BLaER1 (cell line): ENCODE data around the gene UBFD1.
"Not testable (repeated sequence)": the region's sequence is repeated elsewhere in the genome, so short reads cannot be mapped to it uniquely, and the experiment has no call there.

Experiments
- H3K27ac ChIP-seq: shearing (Covaris generic); formaldehyde crosslinking; 2 replicates; pipeline ENCODE4 v1.8.1; 2022
- H3K27me3 ChIP-seq: shearing (Covaris generic); formaldehyde crosslinking; 2 replicates; pipeline ENCODE4 v1.8.1; 2022
- H3K36me3 ChIP-seq: shearing (Covaris generic); formaldehyde crosslinking; 2 replicates; pipeline ENCODE4 v1.8.1; 2022
- H3K4me1 ChIP-seq: shearing (Covaris generic); formaldehyde crosslinking; 2 replicates; pipeline ENCODE4 v1.8.1; 2022
- H3K4me2 ChIP-seq: shearing (Covaris generic); formaldehyde crosslinking; 2 replicates; pipeline ENCODE4 v1.8.1; 2022
- H3K4me3 ChIP-seq: shearing (Covaris generic); formaldehyde crosslinking; 2 replicates; pipeline ENCODE4 v1.8.1; 2022
- H3K9ac ChIP-seq: shearing (Covaris generic); formaldehyde crosslinking; 2 replicates; pipeline ENCODE4 v1.8.1; 2022
- H3K9me3 ChIP-seq: shearing (Covaris generic); formaldehyde crosslinking; 2 replicates; pipeline ENCODE4 v1.8.1; 2022
- H4K20me1 ChIP-seq: shearing (Covaris generic); formaldehyde crosslinking; 2 replicates; pipeline ENCODE4 v1.8.1; 2022
- Cebpa-rat ChIP-seq: shearing (Covaris generic); IDR thresholded peaks from 2 replicates; pipeline ENCODE4 v1.8.1; 2022

UBFD1 gene

DNA sequence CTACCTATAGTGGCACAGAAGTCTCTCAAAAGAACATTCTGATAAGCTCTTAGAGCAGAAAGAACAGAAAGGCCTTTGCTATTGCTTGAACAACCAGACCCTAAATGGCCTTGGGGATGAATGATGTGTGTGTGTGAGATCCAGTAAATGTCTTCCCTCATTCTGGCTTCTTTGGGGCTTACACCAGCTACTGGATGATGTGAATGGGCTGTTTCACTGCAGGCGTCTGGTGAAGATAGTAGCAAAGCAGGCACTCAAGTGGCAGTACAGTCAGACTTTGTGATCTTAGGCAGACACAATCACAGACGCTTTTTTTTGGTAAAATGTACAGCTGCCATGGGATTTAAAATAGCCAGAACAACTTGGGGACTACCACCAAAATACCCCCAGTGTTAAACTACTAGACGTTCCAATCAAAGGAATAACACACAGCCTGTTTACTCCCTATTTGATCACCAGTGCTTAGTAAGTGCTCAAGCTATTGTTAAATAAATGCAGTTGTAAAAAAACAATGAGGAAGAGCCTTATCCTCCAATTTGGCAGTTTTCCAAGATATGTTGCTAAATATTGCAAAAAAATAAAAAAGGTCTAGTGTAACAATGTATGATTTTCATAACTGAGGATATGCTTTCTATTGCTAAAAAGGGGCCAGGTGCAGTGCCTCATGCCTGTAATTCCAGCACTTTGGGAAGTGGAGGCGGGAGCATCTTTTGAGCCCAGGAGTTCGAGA is 20.7 kb downstream of the UBFD1 start:
- Histone ChIP-seq H3K27ac (no peak overlapping the region), H3K9me3 (no peaks in the 10 kb centered on the region), H4K20me1 (peaks cover 36% of the 10 kb centered on the region), H3K4me2 (no peak overlapping the region), H3K27me3 (no peaks in the 10 kb centered on the region), H3K36me3 (peaks cover 92% of the 10 kb centered on the region), H3K9ac (no peak overlapping the region), H3K4me1 (no peaks in the 10 kb centered on the region), H3K4me3 (no peak overlapping the region)
- no peak for TF ChIP-seq Cebpa-rat

- no peaks in the 10 kb centered on the region for H3K4me1 ChIP-seq
- TF ChIP-seq Cebpa-rat, result no peak
- H4K20me1 ChIP-seq, result peaks cover 28% of the 10 kb centered on the region
- H3K36me3 ChIP-seq, result peaks cover 87% of the 10 kb centered on the region
- H3K4me2 ChIP-seq, result no peak overlapping the region
- no peaks in the 10 kb centered on the region for H3K9me3 ChIP-seq
- H3K27me3 ChIP-seq, result no peaks in the 10 kb centered on the region
- no peak overlapping the region for H3K9ac ChIP-seq
- H3K4me3 ChIP-seq, result no peak overlapping the region
- no peak overlapping the region for H3K27ac ChIP-seq
These were observed 21.8 kb downstream of the UBFD1 start for GRCh38 chr16:23579371-23579770.

DNA sequence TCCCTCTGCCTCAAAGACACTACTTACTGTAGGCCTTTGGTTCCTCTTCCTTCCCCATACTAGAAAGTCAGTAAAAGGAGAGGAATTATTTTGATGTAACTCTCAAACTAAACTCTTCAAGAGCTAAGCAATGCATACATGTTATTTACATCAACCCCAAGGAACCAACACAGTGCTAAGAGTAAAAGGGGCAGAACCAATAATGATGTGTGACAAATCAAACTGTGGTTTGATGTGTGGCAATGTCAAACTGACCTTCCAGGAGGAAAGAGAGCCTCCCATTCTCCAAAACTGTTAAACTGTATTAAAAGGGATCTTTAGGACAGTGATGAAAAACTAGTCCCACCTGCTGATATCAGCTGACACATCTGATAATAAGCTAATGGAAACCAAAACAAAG is 22.9 kb downstream of the UBFD1 start:
- no peak for TF ChIP-seq Cebpa-rat
- Histone ChIP-seq H3K9ac (no peak overlapping the region), H3K9me3 (no peaks in the 10 kb centered on the region), H3K27ac (no peak overlapping the region), H4K20me1 (peaks cover 38% of the 10 kb centered on the region), H3K36me3 (peaks cover 87% of the 10 kb centered on the region), H3K27me3 (no peaks in the 10 kb centered on the region), H3K4me3 (no peak overlapping the region), H3K4me2 (no peak overlapping the region), H3K4me1 (no peaks in the 10 kb centered on the region)

- H4K20me1 ChIP-seq, result peaks cover 52% of the 10 kb centered on the region
- no peak for TF ChIP-seq Cebpa-rat
- H3K36me3 ChIP-seq, result peaks cover 89% of the 10 kb centered on the region
- H3K4me3 ChIP-seq, result no peak overlapping the region
- H3K27ac ChIP-seq, result no peak overlapping the region
- no peaks in the 10 kb centered on the region for H3K27me3 ChIP-seq
- H3K4me2 ChIP-seq, result no peak overlapping the region
- no peaks in the 10 kb centered on the region for H3K9me3 ChIP-seq
- no peak overlapping the region for H3K9ac ChIP-seq
- H3K4me1 ChIP-seq, result no peaks in the 10 kb centered on the region
These were observed 24.2 kb downstream of the UBFD1 start for GRCh38 chr16:23581764-23582163.

GRCh38 chr16:23583271-23583670 is 25.7 kb downstream of the UBFD1 start:
- Histone ChIP-seq H4K20me1 (peaks cover 67% of the 10 kb centered on the region), H3K36me3 (peaks cover 89% of the 10 kb centered on the region)
- H3K27me3 ChIP-seq, H3K4me2 ChIP-seq, H3K9me3 ChIP-seq, H3K27ac ChIP-seq, H3K4me1 ChIP-seq, H3K4me3 ChIP-seq, H3K9ac ChIP-seq: not testable (repeated sequence)

DNA sequence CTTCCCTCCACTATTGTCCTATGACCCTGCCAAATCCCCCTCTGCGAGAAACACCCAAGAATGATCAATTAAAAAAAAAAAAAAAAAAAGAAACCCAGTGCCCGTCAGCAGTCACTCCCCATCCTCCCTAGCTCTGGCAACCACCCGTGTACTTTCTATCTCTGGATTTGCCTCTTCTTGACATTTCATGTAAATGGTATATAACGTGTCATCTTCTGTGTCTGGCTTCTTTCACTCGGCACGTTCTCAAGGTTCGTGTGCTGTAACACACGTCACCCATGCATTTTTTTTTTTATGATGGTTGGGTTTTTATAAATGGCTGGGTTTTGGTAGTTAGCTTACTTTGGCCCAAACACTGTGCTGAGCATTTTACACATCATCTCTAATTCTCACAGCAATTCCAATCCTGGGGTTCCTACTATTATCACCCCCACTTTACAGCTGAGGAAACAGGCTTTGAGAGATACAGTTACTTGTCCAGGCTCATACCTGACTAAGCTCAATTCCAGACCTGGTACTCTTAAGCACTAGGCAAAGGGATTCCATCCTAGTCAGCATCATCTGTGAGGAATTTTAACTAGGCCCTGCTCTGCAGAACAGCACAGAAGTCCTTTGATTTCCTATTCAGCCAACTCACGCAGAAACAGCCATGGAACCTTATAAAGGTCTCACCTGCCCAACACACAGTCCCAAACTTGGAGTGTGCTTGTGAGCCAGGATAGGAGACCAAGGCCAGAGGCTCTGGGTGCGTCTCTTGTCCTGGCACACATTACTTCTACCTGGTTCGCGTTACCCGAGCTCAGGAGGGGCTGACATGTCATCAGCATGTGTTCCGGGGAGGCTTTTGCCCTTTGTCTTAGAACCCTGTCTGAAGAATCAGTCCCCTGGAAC is 26.9 kb downstream of the UBFD1 start:
- no peaks in the 10 kb centered on the region for H3K27me3 ChIP-seq
- no peak overlapping the region for H3K4me3 ChIP-seq
- no peak overlapping the region for H3K27ac ChIP-seq
- no peaks in the 10 kb centered on the region for H3K9me3 ChIP-seq
- H4K20me1 ChIP-seq, result peaks cover 74% of the 10 kb centered on the region
- H3K36me3 ChIP-seq, result peaks cover 89% of the 10 kb centered on the region
- H3K9ac ChIP-seq, result no peak overlapping the region
- H3K4me1 ChIP-seq, result no peaks in the 10 kb centered on the region
- H3K4me2 ChIP-seq, result no peak overlapping the region
- TF ChIP-seq Cebpa-rat, result no peak

GRCh38 chr16:23587726-23588125 is 30.2 kb downstream of the UBFD1 start:
- H3K4me2 ChIP-seq, result no peak overlapping the region
- H3K4me3 ChIP-seq, result no peak overlapping the region
- no peaks in the 10 kb centered on the region for H3K9me3 ChIP-seq
- H3K27ac ChIP-seq, result no peak overlapping the region
- peaks cover 85% of the 10 kb centered on the region for H4K20me1 ChIP-seq
- H3K9ac ChIP-seq, result no peak overlapping the region
- no peak for TF ChIP-seq Cebpa-rat
- no peaks in the 10 kb centered on the region for H3K27me3 ChIP-seq
- no peaks in the 10 kb centered on the region for H3K4me1 ChIP-seq
- H3K36me3 ChIP-seq, result peaks cover 90% of the 10 kb centered on the region

DNA sequence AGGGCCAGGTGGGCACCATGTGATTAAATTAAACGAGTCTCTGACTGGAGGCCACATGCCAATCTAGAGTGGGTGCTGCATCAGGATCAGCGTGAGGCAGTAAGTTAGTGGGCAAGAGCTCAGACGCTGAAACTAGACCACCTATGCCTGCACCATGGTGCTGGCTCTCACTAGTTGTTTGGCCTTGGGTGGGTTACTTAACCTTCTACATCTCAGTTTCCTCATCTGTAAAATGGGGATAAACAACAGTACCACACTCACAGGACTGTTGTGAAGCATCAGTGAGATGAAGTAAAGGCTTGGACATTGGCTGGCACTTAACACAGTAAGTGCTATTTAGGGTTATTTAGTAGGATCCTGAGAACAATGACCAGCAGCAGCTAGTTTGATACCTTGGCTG is 32.7 kb downstream of the UBFD1 start:
- no peak for TF ChIP-seq Cebpa-rat
- H3K9ac ChIP-seq, result no peak overlapping the region
- no peaks in the 10 kb centered on the region for H3K27me3 ChIP-seq
- H3K4me3 ChIP-seq, result no peak overlapping the region
- peaks cover 11% of the 10 kb centered on the region for H3K4me1 ChIP-seq
- H3K36me3 ChIP-seq, result peaks cover 92% of the 10 kb centered on the region
- H3K27ac ChIP-seq, result no peak overlapping the region
- peaks cover 99% of the 10 kb centered on the region for H4K20me1 ChIP-seq
- no peak overlapping the region for H3K4me2 ChIP-seq
- no peaks in the 10 kb centered on the region for H3K9me3 ChIP-seq

DNA sequence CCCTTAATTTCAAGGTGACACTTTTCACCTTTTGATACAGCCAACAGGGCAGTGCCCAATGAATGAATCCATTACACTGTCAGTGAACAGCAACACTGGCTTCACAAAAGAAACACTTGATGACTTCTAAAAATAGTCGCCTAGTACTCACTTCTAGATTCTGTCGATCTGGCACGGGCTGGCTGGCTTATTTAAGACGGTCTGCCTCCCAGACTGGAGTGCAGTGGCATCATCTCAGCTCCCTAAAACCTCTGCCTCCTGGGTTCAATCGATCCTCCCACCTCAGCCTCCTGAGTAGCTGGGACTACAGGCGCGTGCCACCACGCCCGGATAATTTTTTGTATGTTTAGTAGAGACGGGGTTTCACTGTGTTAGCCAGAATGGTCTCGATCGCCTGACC is 36.7 kb downstream of the UBFD1 start:
- no peaks in the 10 kb centered on the region for H3K9me3 ChIP-seq
- peaks cover 67% of the 10 kb centered on the region for H4K20me1 ChIP-seq
- H3K4me2 ChIP-seq, result peak overlapping the region; percentile 97; the same call in 1 of the 2 replicates
- no peak overlapping the region; the same call in 1 of the 2 replicates for H3K9ac ChIP-seq
- H3K27me3 ChIP-seq, result no peaks in the 10 kb centered on the region
- H3K4me3 ChIP-seq, result no peak overlapping the region
- H3K36me3 ChIP-seq, result peaks cover 52% of the 10 kb centered on the region
- H3K27ac ChIP-seq, result no peak overlapping the region
- H3K4me1 ChIP-seq, result peaks cover 14% of the 10 kb centered on the region
- no peak for TF ChIP-seq Cebpa-rat
